ENCODE measurements around the gene CALR3.

Gene CALR3

GRCh38 chr19:16435238-16435917, 60.6 kb downstream of the CALR3 start:
- H3K27ac Mint-ChIP-seq = peak overlapping the region; percentile 60 to 72
- H3K4me1 Mint-ChIP-seq (ENCODE audit: low read depth in 2 of 2) = peaks cover 5 to 8% of the 10 kb centered on the region in 2 donors
- H3K9me3 Mint-ChIP-seq = no peaks in the 10 kb centered on the region
- no peak for DNase-seq
- H3K27me3 Mint-ChIP-seq = no peaks in the 10 kb centered on the region
- ATAC-seq (replicated peaks) = peak; percentile 59
- H3K36me3 Mint-ChIP-seq (ENCODE audit: insufficient read depth) = peaks cover 50% of the 10 kb centered on the region
- H3K4me3 Mint-ChIP-seq = no peak overlapping the region

GRCh38 chr19:16433986-16434385, 62.0 kb downstream of the CALR3 start:
- no peak overlapping the region for H3K4me3 Mint-ChIP-seq
- DNase-seq = no peak
- peaks cover 9 to 18% of the 10 kb centered on the region in 2 donors for H3K4me1 Mint-ChIP-seq (ENCODE audit: low read depth in 2 of 2)
- no peaks in the 10 kb centered on the region for H3K27me3 Mint-ChIP-seq
- no peak for ATAC-seq (replicated peaks)
- H3K27ac Mint-ChIP-seq = peak overlapping the region in 1 of 2 donors; percentile 19
- no peaks in the 10 kb centered on the region for H3K9me3 Mint-ChIP-seq
- peaks cover 43% of the 10 kb centered on the region for H3K36me3 Mint-ChIP-seq (ENCODE audit: insufficient read depth)

DNA sequence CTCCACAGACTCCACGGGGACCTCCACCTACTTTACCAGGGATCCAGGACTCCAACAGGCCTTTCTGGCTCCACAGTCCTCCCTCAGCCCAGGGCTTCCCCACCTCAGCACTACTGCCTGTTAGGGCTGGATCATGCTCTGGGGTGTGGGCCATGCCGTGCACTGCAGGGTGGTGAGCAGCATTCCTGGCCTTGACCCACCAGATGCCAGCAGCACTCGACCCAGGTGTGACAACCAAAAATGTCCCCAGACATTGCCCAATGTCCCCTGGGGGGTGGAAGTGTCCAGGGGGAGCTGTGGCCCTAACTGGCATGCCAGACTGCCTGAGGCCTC, 66.2 kb downstream of the CALR3 start:
- Mint-ChIP-seq H3K27ac (peak overlapping the region; percentile 56 to 91), H3K9me3 (no peaks in the 10 kb centered on the region), H3K4me1 (ENCODE audit: low read depth in 2 of 2) (peaks cover 12 to 22% of the 10 kb centered on the region in 2 donors), H3K36me3 (ENCODE audit: insufficient read depth) (peaks cover 48% of the 10 kb centered on the region), H3K27me3 (no peaks in the 10 kb centered on the region), H3K4me3 (peak overlapping the region in 1 of 2 donors; percentile 23)
- DNase-seq = no peak
- ATAC-seq (replicated peaks) = no peak

GRCh38 chr19:16429066-16429758, 66.8 kb downstream of the CALR3 start:
- H3K9me3 Mint-ChIP-seq = no peaks in the 10 kb centered on the region
- H3K4me1 Mint-ChIP-seq (ENCODE audit: low read depth in 2 of 2) = peaks cover 12 to 22% of the 10 kb centered on the region in 2 donors
- H3K4me3 Mint-ChIP-seq = peak overlapping the region in 1 of 2 donors; percentile 23
- no peaks in the 10 kb centered on the region for H3K27me3 Mint-ChIP-seq
- peak overlapping the region; percentile 56 to 91 for H3K27ac Mint-ChIP-seq
- H3K36me3 Mint-ChIP-seq (ENCODE audit: insufficient read depth) = peaks cover 50% of the 10 kb centered on the region
- DNase-seq (no peak), ATAC-seq (replicated peaks) (peak; percentile 67)

Measured in effector memory CD8-positive, alpha-beta T cell (primary cell).